GM19023 (cell line): ENCODE measurements around the gene TMEM134.
"Not testable (repeated sequence)": the region's sequence is repeated elsewhere in the genome, so short reads cannot be mapped to it uniquely, and the experiment has no call there.

ENCODE experiments used
- ATAC-seq: cut with Tn5 transposase; IDR thresholded peaks from one replicate; pipeline ENCODE4 v1.9.1; 2021; ENCODE audit warnings: mild to moderate bottlenecking, moderate library complexity; ENCODE audit not compliant: unreplicated experiment

The TMEM134 gene

GRCh38 chr11:67428052-67429001 lies 40.7 kb downstream of the TMEM134 start, which contains the start of gene RPS6KB2:
RPS6KB2 (plus strand) TSS chr11:67428494; CDS start chr11:67428546, 52 bp downstream.
- peak; percentile 77 for ATAC-seq

- ATAC-seq = not testable (repeated sequence)
Observed at GRCh38 chr11:67427364-67427859, 41.6 kb downstream of the TMEM134 start.

GRCh38 chr11:67423891-67424613 lies 45.0 kb downstream of the TMEM134 start:
- no peak for ATAC-seq

GRCh38 chr11:67423466-67423865 lies 45.6 kb downstream of the TMEM134 start:
- ATAC-seq = no peak

- no peak for ATAC-seq
Observed at GRCh38 chr11:67422891-67423290, 46.2 kb downstream of the TMEM134 start.

- ATAC-seq = no peak
Observed at GRCh38 chr11:67421430-67422031, 47.5 kb downstream of the TMEM134 start.

- ATAC-seq = peak; percentile 83
Observed at GRCh38 chr11:67420646-67421429, 48.2 kb downstream of the TMEM134 start.

- ATAC-seq = no peak
Observed at GRCh38 chr11:67420147-67420645, 48.9 kb downstream of the TMEM134 start.

- ATAC-seq = no peak
Observed at GRCh38 chr11:67419325-67420049, 49.6 kb downstream of the TMEM134 start.

- no peak for ATAC-seq
Observed at GRCh38 chr11:67418476-67419281, 50.4 kb downstream of the TMEM134 start.

- no peak for ATAC-seq
Observed at GRCh38 chr11:67417425-67417824, 51.6 kb downstream of the TMEM134 start.

GRCh38 chr11:67416416-67417335 lies 52.4 kb downstream of the TMEM134 start:
- ATAC-seq = no peak

GRCh38 chr11:67415501-67416304 lies 53.3 kb downstream of the TMEM134 start, which contains the start of gene CARNS1:
CARNS1 (plus strand) TSS chr11:67415678; CDS start chr11:67416200, 522 bp downstream.
- ATAC-seq = no peak

GRCh38 chr11:67413266-67413849 lies 55.7 kb downstream of the TMEM134 start:
- no peak for ATAC-seq

GRCh38 chr11:67412495-67413179 lies 56.4 kb downstream of the TMEM134 start:
- ATAC-seq = no peak

- no peak for ATAC-seq
Observed at GRCh38 chr11:67411785-67412152, 57.3 kb downstream of the TMEM134 start.
